ENCODE measurements around the gene SAMD3.

DNA sequence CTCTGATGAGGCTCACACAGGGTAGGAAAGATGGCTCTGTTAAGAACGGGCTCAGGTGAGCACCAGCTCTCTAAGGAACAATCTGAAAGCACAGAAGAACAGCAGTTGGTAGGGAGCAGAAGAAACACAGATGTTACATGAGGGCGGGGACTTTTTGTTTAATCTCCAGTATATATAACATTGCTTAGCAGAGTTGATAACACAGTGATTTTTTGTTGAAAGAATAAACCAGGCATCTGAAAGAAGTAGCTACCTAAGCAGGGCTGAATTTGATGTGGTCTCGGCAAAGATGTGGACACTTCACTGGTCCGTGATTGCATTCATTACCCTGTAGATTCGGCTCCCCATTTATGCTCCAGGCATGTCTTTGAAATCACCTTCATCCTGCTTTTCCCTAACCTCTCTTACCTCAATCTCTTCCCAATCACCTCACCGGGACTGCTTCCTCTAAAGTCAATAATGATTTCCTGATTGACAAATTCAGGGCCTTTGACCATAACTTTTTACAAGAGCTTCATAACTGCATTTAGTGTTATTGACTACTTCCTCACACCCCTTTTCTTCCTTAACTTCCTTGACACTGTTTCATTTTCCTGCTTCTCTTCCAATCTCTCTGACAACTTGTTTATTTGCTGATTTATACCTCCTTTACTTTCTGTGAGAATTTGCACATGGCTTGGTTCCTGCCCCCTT is 34.4 kb downstream of the SAMD3 start:
- TF ChIP-seq, protein P1, sequence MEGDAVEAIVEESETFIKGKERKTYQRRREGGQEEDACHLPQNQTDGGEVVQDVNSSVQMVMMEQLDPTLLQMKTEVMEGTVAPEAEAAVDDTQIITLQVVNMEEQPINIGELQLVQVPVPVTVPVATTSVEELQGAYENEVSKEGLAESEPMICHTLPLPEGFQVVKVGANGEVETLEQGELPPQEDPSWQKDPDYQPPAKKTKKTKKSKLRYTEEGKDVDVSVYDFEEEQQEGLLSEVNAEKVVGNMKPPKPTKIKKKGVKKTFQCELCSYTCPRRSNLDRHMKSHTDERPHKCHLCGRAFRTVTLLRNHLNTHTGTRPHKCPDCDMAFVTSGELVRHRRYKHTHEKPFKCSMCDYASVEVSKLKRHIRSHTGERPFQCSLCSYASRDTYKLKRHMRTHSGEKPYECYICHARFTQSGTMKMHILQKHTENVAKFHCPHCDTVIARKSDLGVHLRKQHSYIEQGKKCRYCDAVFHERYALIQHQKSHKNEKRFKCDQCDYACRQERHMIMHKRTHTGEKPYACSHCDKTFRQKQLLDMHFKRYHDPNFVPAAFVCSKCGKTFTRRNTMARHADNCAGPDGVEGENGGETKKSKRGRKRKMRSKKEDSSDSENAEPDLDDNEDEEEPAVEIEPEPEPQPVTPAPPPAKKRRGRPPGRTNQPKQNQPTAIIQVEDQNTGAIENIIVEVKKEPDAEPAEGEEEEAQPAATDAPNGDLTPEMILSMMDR (IDR thresholded peaks at IDR 0.05; ENCODE audit: low read depth, low read length, poor library complexity, severe bottlenecking) = no peak
- no peak for TF ChIP-seq EZH2phosphoT487 (IDR thresholded peaks at IDR 0.05; ENCODE audit: borderline replicate concordance, low read length)
